Lung (tissue), 16 donors: ENCODE measurements around the gene CBL. TPM values are rescaled to one million over a fixed set of nuclear protein-coding genes. Genes with fewer than 3 reads are reported as not detected.

ENCODE experiments used
- ATAC-seq: fragments of 200-7000 bp; cut with Tn5 transposase; one replicate; pipeline ENCODE4 v1.9.1; 2020; ENCODE audit warnings: moderate number of reproducible peaks; ENCODE audit not compliant: insufficient read depth, low FRiP score
- DNase-seq, 3 donors: peaks; one replicate each; pipeline ENCODE4 v3.0.0-alpha.2; 2013 to 2017
- H3K27ac ChIP-seq, 2 donors: one replicate each; pipeline ENCODE4 v1.5.1; 2013; ENCODE audit warnings: mild to moderate bottlenecking in 2 of 2, moderate library complexity in 2 of 2, control low read depth in 1 of 2, inconsistent platforms in 1 of 2, low read depth in 1 of 2, low read length in 1 of 2
- H3K27me3 ChIP-seq, 3 donors: one replicate each; pipeline ENCODE4 v1.5.1; 2013; ENCODE audit warnings: low read length in 2 of 3; ENCODE audit not compliant: control insufficient read depth in 3 of 3, insufficient read depth in 3 of 3
- H3K36me3 ChIP-seq, 4 donors: one replicate each; pipeline ENCODE4 v1.5.1; 2013; ENCODE audit warnings: low read length in 4 of 4, mild to moderate bottlenecking in 1 of 4, moderate library complexity in 1 of 4; ENCODE audit not compliant: control insufficient read depth in 4 of 4, insufficient read depth in 4 of 4
- H3K4me1 ChIP-seq, 5 donors: one replicate each; pipeline ENCODE4 v1.5.1; 2013; ENCODE audit warnings: low read length in 5 of 5, mild to moderate bottlenecking in 2 of 5, moderate library complexity in 1 of 5; ENCODE audit not compliant: control insufficient read depth in 5 of 5, insufficient read depth in 5 of 5
- H3K4me3 ChIP-seq: one replicate; pipeline ENCODE4 v1.5.1; 2013; ENCODE audit warnings: mild to moderate bottlenecking, control low read depth, moderate library complexity
- H3K9ac ChIP-seq, 2 donors: one replicate each; pipeline ENCODE4 v1.5.1; 2013; ENCODE audit warnings: low read length in 2 of 2, control low read depth in 1 of 2; ENCODE audit not compliant: insufficient read depth in 1 of 2
- H3K9me3 ChIP-seq, 4 donors: one replicate each; pipeline ENCODE4 v1.5.1; 2013; ENCODE audit warnings: low read length in 3 of 4, mild to moderate bottlenecking in 1 of 4, moderate library complexity in 1 of 4; ENCODE audit not compliant: control insufficient read depth in 4 of 4, insufficient read depth in 3 of 4
- WGBS, 2 donors: extraction: QIAGEN DNeasy Blood & Tissue Kit; methylation state at CpG; one replicate each; pipeline ENCODE4 v1.1.7; 2013; 5-methylcytosine and 5-hydroxymethylcytosine counted together
- long read RNA-seq, 5 donors: transcript quantifications; one replicate each; lab custom pipeline, GENCODE V29; 2026
- polyA plus RNA-seq, 2 donors: library from polyadenylated mRNA; stranded (reverse); fragments of 200-250 nt; gene quantifications; one replicate each; pipeline ENCODE4 v1.2.1, GENCODE V29; 2013
- total RNA-seq, 2 donors: library from RNA; depleted of rRNA in 1 of 2; stranded (reverse); fragments of >200 nt in 1 of 2; gene quantifications; one replicate each; pipeline ENCODE4 v1.2.1, GENCODE V29; 2014 to 2021
- TF ChIP-seq, protein P1 (sequence below): IDR thresholded peaks from 2 replicates; pipeline ENCODE4 v1.5.1; 2012; ENCODE audit warnings: mild to moderate bottlenecking; ENCODE audit errors: control extremely low read depth, extremely low read depth
- donor health status: control.
- donor health status: control.
- donor health status: Bipolar disorder and iron deficiency.
- donor health status: healthy.
- donor health status: DM: yes; HTN: yes; CAD: no.

Gene CBL
- 10 to 100 TPM; 21.8 to 25.1 TPM for total RNA-seq
- polyA plus RNA-seq, result 10 to 100 TPM in 1 of 2 donors, 1 to 10 TPM in 1; 8.7 to 10.3 TPM
- long read RNA-seq, donor 1, full-length matches to known transcripts, result 1 of 37 reads
- long read RNA-seq, donor 1, partial matches to known transcripts, result 17 of 37 reads
- long read RNA-seq, donor 1, other reads (novel, unspliced or antisense), result 19 of 37 reads
- long read RNA-seq, donor 2, full-length matches to known transcripts, result 1 of 1 reads
- long read RNA-seq, donor 2, partial matches to known transcripts, result 0 of 1 reads
- long read RNA-seq, donor 2, other reads (novel, unspliced or antisense), result 0 of 1 reads
- long read RNA-seq, donor 3, partial matches to known transcripts, result 14 of 22 reads
- long read RNA-seq, donor 3, other reads (novel, unspliced or antisense), result 8 of 22 reads
- long read RNA-seq, donor 4, partial matches to known transcripts, result 15 of 27 reads
- long read RNA-seq, donor 4, other reads (novel, unspliced or antisense), result 12 of 27 reads
- long read RNA-seq, donor 5, full-length matches to known transcripts, result 1 of 37 reads
- long read RNA-seq, donor 5, partial matches to known transcripts, result 36 of 37 reads
- long read RNA-seq, donor 5, other reads (novel, unspliced or antisense), result 0 of 37 reads

DNA sequence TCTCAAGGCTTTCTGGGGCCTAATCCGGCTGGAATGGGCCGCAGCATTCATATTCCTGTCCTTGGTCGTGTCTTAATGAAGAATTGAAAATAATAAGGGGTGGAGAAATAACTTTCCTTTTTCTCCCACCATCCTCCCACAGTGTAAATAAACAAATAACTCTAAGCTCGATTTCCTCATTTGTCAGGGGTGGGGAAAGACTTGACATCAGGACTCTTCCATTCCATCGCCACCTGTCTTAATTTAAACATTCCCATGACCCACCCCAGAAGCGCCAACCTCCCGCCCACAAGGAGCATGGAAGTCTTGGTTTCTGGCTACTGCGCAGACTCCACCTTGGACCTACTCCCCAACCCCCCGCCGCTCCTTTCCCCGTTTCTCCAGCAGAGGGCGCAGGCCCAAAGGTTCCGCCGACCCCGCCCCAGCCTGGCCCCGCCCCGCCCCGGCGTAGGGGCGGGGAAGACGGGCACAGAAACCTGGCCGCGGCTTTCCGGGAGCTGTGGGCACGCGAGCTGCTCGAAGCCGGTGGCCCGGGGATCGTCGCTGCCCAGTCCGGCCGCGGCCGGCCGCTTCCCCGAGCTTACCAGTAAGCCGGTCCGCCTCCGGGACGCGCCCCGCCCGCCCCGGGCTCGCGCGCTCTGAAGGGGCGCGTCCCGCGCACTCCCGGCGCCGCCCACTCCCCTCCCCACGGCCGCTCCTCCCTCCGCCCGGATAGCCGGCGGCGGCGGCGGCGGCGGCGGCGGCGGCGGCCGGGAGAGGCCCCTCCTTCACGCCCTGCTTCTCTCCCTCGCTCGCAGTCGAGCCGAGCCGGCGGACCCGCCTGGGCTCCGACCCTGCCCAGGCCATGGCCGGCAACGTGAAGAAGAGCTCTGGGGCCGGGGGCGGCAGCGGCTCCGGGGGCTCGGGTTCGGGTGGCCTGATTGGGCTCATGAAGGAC lies at the start of gene CBL:
TSS of gene CBL (plus strand) at position 766 of the 937 bp plus-strand sequence. CDS start at position 845, 79 bp downstream.
- no peaks in the 10 kb centered on the region for H3K36me3 ChIP-seq
- no peaks in the 10 kb centered on the region for H3K27me3 ChIP-seq
- H3K4me3 ChIP-seq, result peak within 1 kb of the TSS; percentile 84
- H3K9ac ChIP-seq, result peak within 1 kb of the TSS in 1 of 2 donors; percentile 70
- ATAC-seq (peak; percentile 97), DNase-seq (peak; percentile 96 to 97 (median 96))
- peak within 1 kb of the TSS; percentile 96 for H3K27ac ChIP-seq
- WGBS, 2 donors, result 1% methylated on average over 58 to 88 of the region's 88 CpGs
- no peaks in the 10 kb centered on the region for H3K9me3 ChIP-seq
- H3K4me1 ChIP-seq, result peaks cover 0 to 16% (median 2%) of the 10 kb centered on the region in 5 donors
- TF ChIP-seq, protein P1, sequence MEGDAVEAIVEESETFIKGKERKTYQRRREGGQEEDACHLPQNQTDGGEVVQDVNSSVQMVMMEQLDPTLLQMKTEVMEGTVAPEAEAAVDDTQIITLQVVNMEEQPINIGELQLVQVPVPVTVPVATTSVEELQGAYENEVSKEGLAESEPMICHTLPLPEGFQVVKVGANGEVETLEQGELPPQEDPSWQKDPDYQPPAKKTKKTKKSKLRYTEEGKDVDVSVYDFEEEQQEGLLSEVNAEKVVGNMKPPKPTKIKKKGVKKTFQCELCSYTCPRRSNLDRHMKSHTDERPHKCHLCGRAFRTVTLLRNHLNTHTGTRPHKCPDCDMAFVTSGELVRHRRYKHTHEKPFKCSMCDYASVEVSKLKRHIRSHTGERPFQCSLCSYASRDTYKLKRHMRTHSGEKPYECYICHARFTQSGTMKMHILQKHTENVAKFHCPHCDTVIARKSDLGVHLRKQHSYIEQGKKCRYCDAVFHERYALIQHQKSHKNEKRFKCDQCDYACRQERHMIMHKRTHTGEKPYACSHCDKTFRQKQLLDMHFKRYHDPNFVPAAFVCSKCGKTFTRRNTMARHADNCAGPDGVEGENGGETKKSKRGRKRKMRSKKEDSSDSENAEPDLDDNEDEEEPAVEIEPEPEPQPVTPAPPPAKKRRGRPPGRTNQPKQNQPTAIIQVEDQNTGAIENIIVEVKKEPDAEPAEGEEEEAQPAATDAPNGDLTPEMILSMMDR, result peak; percentile 78

DNA sequence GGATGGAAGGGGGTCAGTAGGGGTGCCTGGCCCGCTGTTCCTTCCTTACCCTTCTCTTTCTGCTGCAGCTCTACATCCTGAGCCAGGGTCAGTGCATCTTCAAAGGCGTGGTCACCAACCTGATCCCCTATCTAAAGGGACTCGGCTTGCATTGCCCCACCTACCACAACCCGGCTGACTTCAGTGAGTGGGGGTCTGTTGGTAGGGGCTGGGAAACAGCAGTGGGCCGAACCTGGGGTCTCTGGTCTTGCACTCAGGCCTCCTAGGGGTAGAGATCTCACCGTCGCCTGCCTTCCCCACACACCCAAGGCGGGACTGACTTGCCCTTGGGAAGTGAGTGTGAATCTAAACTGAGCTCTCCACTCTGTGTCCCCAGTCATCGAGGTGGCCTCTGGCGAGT lies 49.6 kb upstream of the CBL start:
- H3K4me3 ChIP-seq, result no peak overlapping the region
- ATAC-seq (no peak), DNase-seq (no peak)
- 88 to 92% methylated on average over 10 of the region's 10 CpGs for WGBS, 2 donors
- H3K4me1 ChIP-seq, result no peaks in the 10 kb centered on the region
- no peak overlapping the region for H3K9ac ChIP-seq
- H3K36me3 ChIP-seq, result no peaks in the 10 kb centered on the region
- TF ChIP-seq, protein P1, result no peak
- H3K27me3 ChIP-seq, result no peaks in the 10 kb centered on the region
- H3K9me3 ChIP-seq, result no peaks in the 10 kb centered on the region
- H3K27ac ChIP-seq, result no peak overlapping the region

DNA sequence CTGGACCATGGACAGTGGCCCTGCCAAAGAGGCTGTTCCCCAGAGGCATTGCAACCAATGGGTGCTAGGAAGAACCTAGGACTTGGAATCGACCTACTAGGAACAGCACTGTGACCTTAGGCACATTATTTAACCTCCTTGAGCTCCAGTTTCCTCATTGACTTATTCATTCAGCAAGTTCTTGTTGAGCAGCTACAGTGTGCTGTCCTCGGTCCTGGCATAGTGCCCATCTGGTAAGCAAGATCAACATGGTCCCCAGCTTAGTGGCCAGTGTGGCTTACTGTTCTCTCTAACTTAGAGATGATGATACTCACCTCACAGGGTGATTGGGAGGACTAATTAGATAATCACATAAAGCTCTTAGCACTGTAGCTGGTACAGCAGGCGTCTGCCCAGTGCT lies 49.1 kb upstream of the CBL start:
- Histone ChIP-seq H3K9me3 (no peaks in the 10 kb centered on the region), H3K9ac (no peak overlapping the region), H3K27me3 (no peaks in the 10 kb centered on the region), H3K4me1 (no peaks in the 10 kb centered on the region), H3K4me3 (no peak overlapping the region), H3K27ac (no peak overlapping the region), H3K36me3 (no peaks in the 10 kb centered on the region)
- DNase-seq (no peak), ATAC-seq (no peak)
- 58 to 62% methylated on average over 3 of the region's 3 CpGs for WGBS, 2 donors
- TF ChIP-seq, protein P1, result no peak
